Hematopoietic multipotent progenitor cell (in vitro differentiated cells): Measurements from ENCODE around the gene ST7L. TPM values are rescaled to one million over a fixed set of nuclear protein-coding genes. Genes with fewer than 3 reads are reported as not detected.

ENCODE experiments used
- DNase-seq, 3 donors: peaks; one replicate each; pipeline ENCODE4 v3.0.0-alpha.2; 2011 to 2015; ENCODE audit warnings: low read depth in 2 of 3, low spot score in 2 of 3
- total RNA-seq: library from RNA; depleted of rRNA; stranded (reverse); fragments of >200 nt; gene quantifications from one replicate; pipeline ENCODE4 v1.2.3, GENCODE V29; 2012

ST7L gene
- total RNA-seq, 1 donor, result 19.4 TPM

DNA sequence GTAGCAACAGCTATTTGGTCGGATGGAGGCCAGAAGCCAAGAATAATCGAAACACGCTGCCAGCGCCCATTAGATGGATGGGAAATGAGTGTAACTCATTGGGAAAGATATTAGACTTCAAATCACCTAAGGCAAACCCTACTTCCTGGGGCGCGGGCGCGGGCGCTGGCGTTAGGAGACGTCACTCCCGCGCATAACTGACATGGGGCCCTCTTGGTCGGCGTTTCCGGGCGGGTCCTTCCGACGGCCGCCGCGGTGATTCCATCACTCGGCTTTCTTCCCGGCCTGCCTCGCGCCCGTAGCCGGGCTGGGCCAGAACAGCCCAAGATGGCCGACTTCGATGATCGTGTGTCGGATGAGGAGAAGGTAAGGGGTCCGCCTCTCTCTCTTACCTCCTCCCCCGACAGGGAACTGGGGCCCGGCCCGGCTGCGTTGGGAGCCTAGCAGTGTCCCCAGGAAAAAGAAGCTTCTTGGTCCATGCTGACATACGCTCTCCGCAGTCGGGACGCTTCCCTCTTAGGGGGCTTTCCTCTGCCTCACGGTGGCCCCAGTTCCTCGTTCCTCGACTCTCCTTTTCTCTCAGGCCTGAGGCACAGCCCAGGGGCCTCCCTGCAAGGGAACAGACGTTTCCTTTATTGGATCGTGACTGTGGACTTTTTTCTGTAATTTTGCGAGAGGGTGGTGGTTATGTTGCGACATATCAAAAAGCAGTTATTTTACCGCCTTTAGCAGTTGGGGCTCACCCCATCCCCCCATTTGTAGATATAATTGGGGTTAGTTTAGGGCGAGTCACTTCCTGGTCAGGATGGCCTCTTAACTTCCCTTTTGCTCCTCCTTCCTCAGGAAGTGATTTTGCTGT, 806 bp upstream of the ST7L start, which contains the start of gene CAPZA1:
Gene CAPZA1 (plus strand): TSS at position 315 of the 859 bp plus-strand sequence. CDS start 13 bp downstream, at position 328.
- DNase-seq, result peak; percentile 82 to 95 (median 93)

GRCh38 chr1:112618114-112618720, 724 bp downstream of the ST7L start:
- DNase-seq, result peak; percentile 37 to 47 (median 40)

DNA sequence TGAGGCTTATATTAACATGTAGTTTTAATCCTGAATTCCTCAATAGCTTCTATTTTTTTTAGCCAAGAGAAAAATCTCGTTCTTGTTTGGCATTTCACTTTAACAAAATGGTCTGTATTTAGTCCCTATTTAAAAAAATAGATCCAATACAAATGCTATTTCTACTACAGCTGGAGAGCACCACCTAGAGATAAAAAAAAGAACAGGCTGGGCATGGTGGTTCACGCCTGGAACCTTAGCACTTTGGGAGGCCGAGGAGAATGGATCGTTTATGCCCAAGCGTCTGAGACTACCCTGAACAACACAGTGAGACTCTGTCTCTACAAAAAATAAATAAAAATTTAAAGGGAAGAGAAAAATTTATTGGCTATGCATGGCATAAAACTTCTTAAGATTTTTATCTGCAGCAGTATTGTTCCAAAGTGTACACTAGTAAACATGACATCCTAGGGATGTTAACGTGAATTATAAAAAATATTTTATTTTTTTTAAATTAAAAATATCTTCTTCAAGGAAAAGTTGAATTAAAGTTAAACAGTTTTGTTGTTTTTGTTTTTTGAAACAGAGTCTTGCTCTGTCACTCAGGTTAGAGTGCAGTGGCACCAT, 4.4 kb downstream of the ST7L start:
- peak in 2 of 3 donors; percentile 31 to 72 for DNase-seq

GRCh38 chr1:112605633-112606327, 13.2 kb downstream of the ST7L start:
- no peak for DNase-seq

GRCh38 chr1:112603541-112603940, 15.4 kb downstream of the ST7L start:
- DNase-seq, result no peak

GRCh38 chr1:112603012-112603411, 15.9 kb downstream of the ST7L start:
- DNase-seq, result no peak

- DNase-seq, result no peak
Measured at GRCh38 chr1:112599477-112599876, 19.5 kb downstream of the ST7L start.

- DNase-seq, result no peak
Measured at GRCh38 chr1:112594208-112594876, 24.6 kb downstream of the ST7L start.

GRCh38 chr1:112589766-112590165, 29.2 kb downstream of the ST7L start:
- no peak for DNase-seq

- DNase-seq, result no peak
Measured at GRCh38 chr1:112583366-112583765, 35.6 kb downstream of the ST7L start.

DNA sequence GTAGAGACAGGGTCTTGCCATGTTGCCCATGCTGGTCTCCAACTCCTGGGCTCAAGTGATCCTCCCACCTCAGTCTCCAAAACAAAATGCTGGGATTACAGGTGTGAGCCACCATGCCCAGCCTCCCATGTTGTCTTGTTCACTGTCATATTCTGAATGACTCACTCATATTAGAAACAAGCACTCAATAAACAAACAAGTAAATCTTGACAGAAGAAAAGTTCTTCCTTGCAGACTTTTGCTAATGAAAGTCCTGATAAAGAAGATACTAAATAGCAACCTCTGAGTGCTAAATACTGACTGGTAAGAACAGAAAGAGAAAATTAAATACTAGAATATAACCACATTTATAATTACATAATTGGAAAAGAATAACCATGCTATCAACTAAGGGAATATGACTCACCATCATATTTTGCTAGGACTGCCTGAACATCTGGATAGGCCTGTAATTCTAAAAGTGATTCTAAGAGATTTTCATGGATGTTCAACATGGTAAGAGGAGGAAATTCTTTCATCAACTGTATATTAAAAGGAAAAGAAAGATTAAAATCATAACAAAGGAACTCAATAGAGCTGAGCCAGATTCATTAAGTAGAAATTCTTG, 37.3 kb downstream of the ST7L start:
- no peak for DNase-seq

DNA sequence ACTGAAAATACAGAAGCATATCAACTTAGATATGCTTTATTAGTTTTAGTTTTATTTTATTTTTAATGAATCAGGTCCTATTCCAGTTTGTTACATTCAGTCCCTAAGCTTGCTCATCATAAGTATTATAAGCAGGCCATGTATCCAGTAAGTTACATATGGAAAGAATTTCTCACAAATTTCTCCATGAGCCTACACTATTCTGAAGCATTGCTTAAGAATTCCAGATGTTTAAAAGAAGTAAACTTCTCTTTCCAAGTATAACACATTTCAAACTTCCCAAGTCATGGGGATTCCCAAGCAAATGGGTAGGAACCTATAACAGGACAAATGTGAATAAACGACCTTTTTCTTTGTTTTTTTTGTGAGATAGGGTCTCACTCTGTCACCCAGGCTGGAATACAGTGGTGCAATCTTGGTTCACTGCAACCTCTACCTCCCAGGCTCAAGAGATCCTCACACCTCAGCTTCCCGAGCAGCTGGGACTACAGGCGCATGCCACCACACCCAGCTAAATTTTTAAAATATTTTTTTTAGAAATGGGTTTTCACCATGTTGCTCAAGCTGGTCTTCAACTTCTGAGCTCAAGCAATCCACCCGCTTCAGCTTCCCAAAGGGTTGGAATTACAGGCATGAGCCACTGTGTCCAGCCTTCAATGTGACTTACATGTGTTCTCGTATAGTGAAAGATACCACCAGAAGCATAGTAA, 39.0 kb downstream of the ST7L start:
- no peak for DNase-seq

DNA sequence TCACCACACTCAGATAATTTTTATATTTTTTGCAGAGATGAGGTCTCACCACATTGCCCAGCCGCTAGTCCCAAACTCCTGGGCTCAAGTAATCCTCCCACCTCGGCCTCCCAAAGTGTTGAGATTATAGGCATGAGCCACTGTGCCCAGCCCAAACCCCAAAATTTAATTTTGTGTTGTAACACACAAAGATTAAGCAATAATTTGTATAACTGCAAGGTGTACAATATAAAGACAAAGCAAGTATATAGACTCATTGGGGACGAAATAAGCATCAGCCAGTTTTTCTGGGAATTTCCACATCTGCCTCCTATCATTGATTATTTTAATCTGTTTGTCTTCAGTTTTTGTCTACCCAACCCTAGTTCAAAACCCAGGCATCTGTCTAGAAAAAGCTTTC, 42.7 kb downstream of the ST7L start:
- no peak for DNase-seq

GRCh38 chr1:112575154-112575804, 43.7 kb downstream of the ST7L start:
- no peak for DNase-seq

- no peak for DNase-seq
Measured at GRCh38 chr1:112565800-112566199, 53.1 kb downstream of the ST7L start.

DNA sequence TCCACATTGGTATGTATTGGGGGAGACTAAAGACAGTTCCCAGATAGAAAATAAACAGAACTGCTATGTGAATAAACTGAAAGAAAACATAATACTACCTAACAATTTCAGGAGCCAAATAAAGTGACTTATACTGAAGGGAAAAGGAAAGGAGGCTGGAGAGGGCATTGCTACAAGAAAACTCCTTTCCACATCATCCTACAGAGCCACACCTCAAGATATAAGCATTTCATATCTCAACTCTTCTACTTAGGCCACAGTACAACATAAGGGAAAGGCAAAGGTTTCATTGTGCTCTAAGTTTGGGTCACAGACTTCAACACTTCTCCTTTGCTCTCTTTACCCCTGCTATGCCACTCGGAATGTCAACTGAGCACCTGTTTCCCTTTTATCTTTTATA, 54.9 kb downstream of the ST7L start:
- no peak for DNase-seq

- DNase-seq, result no peak
Measured at GRCh38 chr1:112563341-112563740, 55.6 kb downstream of the ST7L start.

GRCh38 chr1:112558634-112559033, 60.3 kb downstream of the ST7L start:
- no peak for DNase-seq

DNA sequence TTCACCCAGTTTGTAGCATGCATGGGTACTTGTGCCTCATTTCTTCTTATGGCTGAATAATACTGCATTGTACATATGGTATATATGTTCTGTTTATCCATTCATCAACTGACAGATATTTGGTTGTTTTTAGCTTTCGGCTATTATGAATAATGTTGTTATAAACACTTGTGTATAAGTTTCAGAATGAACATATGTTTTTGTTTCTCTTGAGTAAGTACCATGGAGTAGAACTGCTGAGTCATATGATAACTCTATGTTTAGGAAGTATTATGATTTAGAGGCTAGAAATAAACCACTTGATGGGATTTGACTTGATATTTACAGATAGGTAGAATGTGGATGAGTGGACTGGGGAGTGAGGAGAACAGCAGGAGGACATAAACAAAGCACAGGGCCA, 61.6 kb downstream of the ST7L start:
- no peak for DNase-seq
